WTC11 (cell line): ENCODE results near the gene C1orf87. TPM values are rescaled to one million over a fixed set of nuclear protein-coding genes. Genes with fewer than 3 reads are reported as not detected.
A peak's percentile ranks its signal among the peaks of the same experiment; 100 is the strongest.

Source experiments
- ATAC-seq: fragments of 200-7000 bp; cut with Tn5 transposase; 2 replicates; pipeline ENCODE4 v1.10.0; 2021; ENCODE audit warnings: mild to moderate bottlenecking, moderate library complexity
- Bru-seq: library from RNA; stranded (reverse); fragments of 400-500 nt; gene quantifications from one replicate; lab custom pipeline; 2021; lab: Mats Ljungman, UMichigan
- CTCF ChIA-PET: fragments of 300-600 bp; sonication (Branson Sonifier 250); formaldehyde crosslinking; loops from one replicate; lab custom pipeline; 2021; ENCODE audit warnings: antibody characterized with exemption; lab: Charles Lee
- POLR2A ChIA-PET: fragments of 350-600 bp; sonication (Branson Sonifier 250); formaldehyde crosslinking; loops from one replicate; lab custom pipeline; 2021; ENCODE audit warnings: antibody characterized with exemption; lab: Charles Lee
- DNase-seq: peaks from one replicate; pipeline ENCODE4 v3.0.0; 2021; ENCODE audit warnings: low spot score
- H3K27ac Mint-ChIP-seq: 2 replicates; pipeline ENCODE4 v1.8.0; 2021; ENCODE audit warnings: mixed read lengths
- H3K27me3 Mint-ChIP-seq: 2 replicates; pipeline ENCODE4 v1.8.0; 2021; ENCODE audit warnings: low read depth, mild to moderate bottlenecking, moderate library complexity, mixed read lengths
- H3K36me3 Mint-ChIP-seq: 2 replicates; pipeline ENCODE4 v1.8.0; 2021; ENCODE audit warnings: mixed read lengths
- H3K4me1 Mint-ChIP-seq: 2 replicates; pipeline ENCODE4 v1.8.0; 2022; ENCODE audit warnings: mixed read lengths
- H3K4me3 Mint-ChIP-seq: 2 replicates; pipeline ENCODE4 v1.8.0; 2021; ENCODE audit warnings: mild to moderate bottlenecking, moderate library complexity, mixed read lengths
- H3K9me3 Mint-ChIP-seq: 2 replicates; pipeline ENCODE4 v1.8.0; 2021; ENCODE audit warnings: mixed read lengths
- CTCF ChIP-seq: fragments of 200-600 bp; IDR thresholded peaks from 2 replicates; pipeline ENCODE4 v1.8.0; 2022; ENCODE audit warnings: antibody characterized with exemption
- ESRRA ChIP-seq: sonication (generic); formaldehyde crosslinking; IDR thresholded peaks from 2 replicates; pipeline ENCODE4 v1.8.1; 2022; ENCODE audit warnings: mild to moderate bottlenecking, missing genetic modification reagents, borderline replicate concordance
- ETV6 ChIP-seq: sonication (generic); formaldehyde crosslinking; IDR thresholded peaks from 2 replicates; pipeline ENCODE4 v1.8.1; 2022; ENCODE audit warnings: mild to moderate bottlenecking, missing genetic modification reagents
- FOXK1 ChIP-seq: sonication (generic); formaldehyde crosslinking; IDR thresholded peaks from 2 replicates; pipeline ENCODE4 v1.8.0; 2022; ENCODE audit warnings: mild to moderate bottlenecking, moderate library complexity, missing genetic modification reagents
- GABPB1 ChIP-seq: sonication (generic); formaldehyde crosslinking; IDR thresholded peaks from 2 replicates; pipeline ENCODE4 v1.8.1; 2023; ENCODE audit warnings: mild to moderate bottlenecking, missing genetic modification reagents
- IRF1 ChIP-seq: sonication (generic); formaldehyde crosslinking; IDR thresholded peaks from 2 replicates; pipeline ENCODE4 v1.8.0; 2023; ENCODE audit warnings: missing genetic modification reagents
- NFE2L1 ChIP-seq: sonication (generic); formaldehyde crosslinking; IDR thresholded peaks from 2 replicates; pipeline ENCODE4 v1.8.1; 2023; ENCODE audit warnings: missing genetic modification reagents
- SMAD4 ChIP-seq: sonication (generic); formaldehyde crosslinking; IDR thresholded peaks from 2 replicates; pipeline ENCODE4 v1.8.0; 2022; ENCODE audit warnings: mild to moderate bottlenecking, missing genetic modification reagents
- TEAD1 ChIP-seq: sonication (generic); formaldehyde crosslinking; IDR thresholded peaks from 2 replicates; pipeline ENCODE4 v1.8.0; 2022; ENCODE audit warnings: mild to moderate bottlenecking, missing genetic modification reagents
- ZNF121 ChIP-seq: sonication (generic); formaldehyde crosslinking; IDR thresholded peaks from 2 replicates; pipeline ENCODE4 v1.8.0; 2023; ENCODE audit warnings: missing genetic modification reagents
- ZNF138 ChIP-seq: sonication (generic); formaldehyde crosslinking; conservative IDR thresholded peaks from 2 replicates; pipeline ENCODE4 v1.8.1; 2022; ENCODE audit warnings: mild to moderate bottlenecking, moderate library complexity, missing genetic modification reagents
- ZNF219 ChIP-seq: sonication (generic); formaldehyde crosslinking; IDR thresholded peaks from 2 replicates; pipeline ENCODE4 v1.8.0; 2023; ENCODE audit warnings: missing genetic modification reagents, mild to moderate bottlenecking, borderline replicate concordance
- ZNF263 ChIP-seq: sonication (generic); formaldehyde crosslinking; IDR thresholded peaks from 2 replicates; pipeline ENCODE4 v1.8.1; 2022; ENCODE audit warnings: low read depth, mild to moderate bottlenecking, moderate library complexity, missing genetic modification reagents
- ZNF317 ChIP-seq: sonication (generic); formaldehyde crosslinking; IDR thresholded peaks from 2 replicates; pipeline ENCODE4 v1.8.1; 2023; ENCODE audit warnings: low read depth, mild to moderate bottlenecking, moderate library complexity, missing genetic modification reagents, borderline replicate concordance
- long read RNA-seq, 3 experiments: library from RNA in 1 of 3; library from capped mRNA in 1 of 3; library from polyadenylated mRNA in 1 of 3; unstranded in 2 of 3; stranded (forward) in 1 of 3; transcript quantifications; one replicate each; pipeline ENCODE4 v2.0.0, GENCODE V29; 2021
- total RNA-seq: library from RNA; stranded (reverse); gene quantifications from 3 replicates; pipeline ENCODE4 v1.2.3, GENCODE V29; 2021
- TF ChIP-seq, protein P1 (sequence below): sonication (generic); formaldehyde crosslinking; IDR thresholded peaks from 2 replicates; pipeline ENCODE4 v1.8.0; 2022; ENCODE audit warnings: mild to moderate bottlenecking, missing genetic modification reagents
- TF ChIP-seq, protein P2 (sequence below): sonication (generic); formaldehyde crosslinking; IDR thresholded peaks from 2 replicates; pipeline ENCODE4 v1.8.1; 2023; ENCODE audit warnings: mild to moderate bottlenecking, missing genetic modification reagents
- TF ChIP-seq, protein P3 (sequence below): sonication (generic); formaldehyde crosslinking; IDR thresholded peaks from 2 replicates; pipeline ENCODE4 v1.8.1; 2022; ENCODE audit warnings: mild to moderate bottlenecking, missing genetic modification reagents, moderate library complexity, borderline replicate concordance
- TF ChIP-seq, protein P4 (sequence below): sonication (generic); formaldehyde crosslinking; IDR thresholded peaks from 2 replicates; pipeline ENCODE4 v1.8.1; 2022; ENCODE audit warnings: missing genetic modification reagents, borderline replicate concordance

C1orf87 gene
- total RNA-seq (0.16 to 0.30 TPM (median 0.22 TPM) in 3 replicates), Bru-seq, nascent RNA (percentile 20 among the genes with signal in this experiment)
- long read RNA-seq, experiment 1, result 0 reads
- long read RNA-seq, experiment 2, result 0 reads
- long read RNA-seq, experiment 3, result 0 reads

GRCh38 chr1:60073605-60074278 is at the start of gene C1orf87:
Gene C1orf87 (minus strand): TSS chr1:60073770. CDS start chr1:60072643, 1,127 bp downstream.
- peaks cover 7% of the 10 kb centered on the region for H3K4me1 Mint-ChIP-seq
- peak; percentile 94 for ATAC-seq
- no peak within 1 kb of the TSS; the same call in 1 of the 2 replicates for H3K27ac Mint-ChIP-seq
- TF ChIP-seq NFE2L1 (no peak), ESRRA (CRISPR knock-in tag) (no peak), ZNF138 (no peak), ZNF121 (CRISPR knock-in tag) (no peak), SMAD4 (CRISPR knock-in tag) (no peak), ZNF263 (no peak), GABPB1 (no peak), IRF1 (CRISPR knock-in tag) (no peak), CTCF (no peak), ZNF219 (CRISPR knock-in tag) (no peak), TEAD1 (no peak), FOXK1 (CRISPR knock-in tag) (0 out of 2 replicates have a peak, but pooled peaks have one; percentile 19), ZNF317 (no peak), ETV6 (CRISPR knock-in tag) (peak; percentile 54; the same call in 1 of the 2 replicates)
- TF ChIP-seq, protein P1, sequence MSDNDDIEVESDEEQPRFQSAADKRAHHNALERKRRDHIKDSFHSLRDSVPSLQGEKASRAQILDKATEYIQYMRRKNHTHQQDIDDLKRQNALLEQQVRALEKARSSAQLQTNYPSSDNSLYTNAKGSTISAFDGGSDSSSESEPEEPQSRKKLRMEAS (CRISPR knock-in tag), result peak; percentile 48; the same call in 1 of the 2 replicates
- TF ChIP-seq, protein P2, sequence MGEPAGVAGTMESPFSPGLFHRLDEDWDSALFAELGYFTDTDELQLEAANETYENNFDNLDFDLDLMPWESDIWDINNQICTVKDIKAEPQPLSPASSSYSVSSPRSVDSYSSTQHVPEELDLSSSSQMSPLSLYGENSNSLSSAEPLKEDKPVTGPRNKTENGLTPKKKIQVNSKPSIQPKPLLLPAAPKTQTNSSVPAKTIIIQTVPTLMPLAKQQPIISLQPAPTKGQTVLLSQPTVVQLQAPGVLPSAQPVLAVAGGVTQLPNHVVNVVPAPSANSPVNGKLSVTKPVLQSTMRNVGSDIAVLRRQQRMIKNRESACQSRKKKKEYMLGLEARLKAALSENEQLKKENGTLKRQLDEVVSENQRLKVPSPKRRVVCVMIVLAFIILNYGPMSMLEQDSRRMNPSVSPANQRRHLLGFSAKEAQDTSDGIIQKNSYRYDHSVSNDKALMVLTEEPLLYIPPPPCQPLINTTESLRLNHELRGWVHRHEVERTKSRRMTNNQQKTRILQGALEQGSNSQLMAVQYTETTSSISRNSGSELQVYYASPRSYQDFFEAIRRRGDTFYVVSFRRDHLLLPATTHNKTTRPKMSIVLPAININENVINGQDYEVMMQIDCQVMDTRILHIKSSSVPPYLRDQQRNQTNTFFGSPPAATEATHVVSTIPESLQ (CRISPR knock-in tag), result no peak
- TF ChIP-seq, protein P3, sequence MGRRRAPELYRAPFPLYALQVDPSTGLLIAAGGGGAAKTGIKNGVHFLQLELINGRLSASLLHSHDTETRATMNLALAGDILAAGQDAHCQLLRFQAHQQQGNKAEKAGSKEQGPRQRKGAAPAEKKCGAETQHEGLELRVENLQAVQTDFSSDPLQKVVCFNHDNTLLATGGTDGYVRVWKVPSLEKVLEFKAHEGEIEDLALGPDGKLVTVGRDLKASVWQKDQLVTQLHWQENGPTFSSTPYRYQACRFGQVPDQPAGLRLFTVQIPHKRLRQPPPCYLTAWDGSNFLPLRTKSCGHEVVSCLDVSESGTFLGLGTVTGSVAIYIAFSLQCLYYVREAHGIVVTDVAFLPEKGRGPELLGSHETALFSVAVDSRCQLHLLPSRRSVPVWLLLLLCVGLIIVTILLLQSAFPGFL (CRISPR knock-in tag), result no peak
- TF ChIP-seq, protein P4, sequence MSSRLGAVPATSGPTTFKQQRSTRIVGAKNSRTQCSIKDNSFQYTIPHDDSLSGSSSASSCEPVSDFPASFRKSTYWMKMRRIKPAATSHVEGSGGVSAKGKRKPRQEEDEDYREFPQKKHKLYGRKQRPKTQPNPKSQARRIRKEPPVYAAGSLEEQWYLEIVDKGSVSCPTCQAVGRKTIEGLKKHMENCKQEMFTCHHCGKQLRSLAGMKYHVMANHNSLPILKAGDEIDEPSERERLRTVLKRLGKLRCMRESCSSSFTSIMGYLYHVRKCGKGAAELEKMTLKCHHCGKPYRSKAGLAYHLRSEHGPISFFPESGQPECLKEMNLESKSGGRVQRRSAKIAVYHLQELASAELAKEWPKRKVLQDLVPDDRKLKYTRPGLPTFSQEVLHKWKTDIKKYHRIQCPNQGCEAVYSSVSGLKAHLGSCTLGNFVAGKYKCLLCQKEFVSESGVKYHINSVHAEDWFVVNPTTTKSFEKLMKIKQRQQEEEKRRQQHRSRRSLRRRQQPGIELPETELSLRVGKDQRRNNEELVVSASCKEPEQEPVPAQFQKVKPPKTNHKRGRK (CRISPR knock-in tag), result no peak
- H3K36me3 Mint-ChIP-seq, result no peaks in the 10 kb centered on the region
- DNase-seq, result peak; percentile 72
- CTCF ChIA-PET, result no interaction called here
- peaks cover 34% of the 10 kb centered on the region for H3K27me3 Mint-ChIP-seq
- no peaks in the 10 kb centered on the region for H3K9me3 Mint-ChIP-seq
- peak within 1 kb of the TSS; percentile 73 for H3K4me3 Mint-ChIP-seq
- POLR2A ChIA-PET, result no interaction called here
